H1 (cell line): ENCODE results near the gene SCGB1A1.

Experiments used
- CTCF ChIP-seq, 3 experiments: IDR thresholded peaks; 1 replicate in 2 of 3; 2 replicates in 1 of 3; pipeline versions ENCODE4 v1.5.1 to v1.6.1; 2011; ENCODE audit warnings: low read length in 3 of 3, mild to moderate bottlenecking in 3 of 3, inconsistent platforms in 2 of 3, low read depth in 1 of 3, moderate library complexity in 1 of 3; ENCODE audit not compliant: insufficient read depth in 1 of 3; ENCODE audit errors: control extremely low read depth in 1 of 3
- JUND ChIP-seq: IDR thresholded peaks from 2 replicates; pipeline ENCODE4 v1.6.1; 2011; ENCODE audit warnings: mild to moderate bottlenecking, improper control_type of control experiment, low read length
- MAX ChIP-seq: IDR thresholded peaks from 2 replicates; pipeline ENCODE4 v1.6.1; 2012; ENCODE audit warnings: inconsistent platforms
- POLR2A ChIP-seq, 2 experiments: IDR thresholded peaks; 1 replicate in 1 of 2; 2 replicates in 1 of 2; pipeline ENCODE4 v1.6.1; 2011; ENCODE audit warnings: low read depth in 2 of 2, low read length in 2 of 2, mild to moderate bottlenecking in 2 of 2; ENCODE audit errors: control extremely low read depth in 1 of 2
- POLR2AphosphoS5 ChIP-seq: IDR thresholded peaks from 2 replicates; pipeline ENCODE4 v1.6.1; 2011; ENCODE audit warnings: low read depth, low read length
- POU5F1 ChIP-seq: IDR thresholded peaks from 2 replicates; pipeline ENCODE4 v1.6.1; 2011; ENCODE audit warnings: low read depth, mild to moderate bottlenecking, low read length, moderate library complexity
- SIN3A ChIP-seq, 2 experiments: IDR thresholded peaks in 1 of 2; conservative IDR thresholded peaks in 1 of 2; 2 replicates each; pipeline ENCODE4 v1.6.1; 2011 to 2012; ENCODE audit warnings: low read length in 2 of 2, improper control_type of control experiment in 1 of 2, low read depth in 1 of 2, mild to moderate bottlenecking in 1 of 2
- SP4 ChIP-seq: IDR thresholded peaks from 2 replicates; pipeline ENCODE4 v1.6.1; 2012; ENCODE audit warnings: low read length, inconsistent platforms

- TF ChIP-seq POLR2A (IDR thresholded peaks at IDR 0.05; ENCODE audit: control extremely low read depth in 1 of 2, low read depth in 2 of 2, low read length in 2 of 2) (no peak), CTCF (IDR thresholded peaks at IDR 0.05; ENCODE audit: control extremely low read depth in 1 of 3, insufficient read depth in 1 of 3, low read depth in 1 of 3, low read length in 3 of 3) (no peak), POLR2AphosphoS5 (no peak), POU5F1 (no peak), SIN3A (conservative IDR thresholded peaks at IDR 0.05 in 1 of 2, IDR thresholded peaks at IDR 0.05 in 1 of 2; ENCODE audit: low read depth in 1 of 2, low read length in 2 of 2) (no peak), JUND (no peak), MAX (no peak), SP4 (no peak)
Measured at GRCh38 chr11:62387381-62387780, 31.5 kb upstream of the SCGB1A1 start.
